MCF 10A (cell line): Measurements from ENCODE around the gene CYBA. TPM values are rescaled to one million over a fixed set of nuclear protein-coding genes. Genes with fewer than 3 reads are reported as not detected.
A peak's percentile ranks its signal among the peaks of the same experiment; 100 is the strongest.
"Not testable (repeated sequence)": the region's sequence is repeated elsewhere in the genome, so short reads cannot be mapped to it uniquely, and the experiment has no call there.

Experiments used
- BruUV-seq: library from RNA; stranded (reverse); fragments of 400-500 nt; replicated peaks from 2 replicates; lab custom pipeline; 2021; lab: Mats Ljungman, UMichigan
- CTCF ChIA-PET: fragments of 300-600 bp; sonication (Branson Sonifier 250); formaldehyde crosslinking; extraction: SDS; loops from one replicate; lab custom pipeline; 2021; ENCODE audit warnings: antibody characterized with exemption, inconsistent platforms; lab: Yijun Ruan, JAX
- POLR2A ChIA-PET: fragments of 300-600, 350-650 bp; sonication (Branson Sonifier 250); formaldehyde crosslinking; extraction: SDS; loops from one replicate; lab custom pipeline; 2020; ENCODE audit warnings: antibody characterized with exemption, inconsistent platforms; lab: Yijun Ruan, JAX
- DNase-seq: peaks from one replicate; pipeline ENCODE4 v3.0.0-alpha.2; 2018; ENCODE audit not compliant: unreplicated experiment
- H3K27ac Mint-ChIP-seq: one replicate; pipeline ENCODE4 v1.8.0; 2022; ENCODE audit warnings: mild to moderate bottlenecking, low read depth, mixed read lengths; ENCODE audit not compliant: unreplicated experiment
- H3K27me3 Mint-ChIP-seq: one replicate; pipeline ENCODE4 v1.8.0; 2022; ENCODE audit warnings: mixed read lengths; ENCODE audit not compliant: insufficient read depth, unreplicated experiment
- H3K36me3 Mint-ChIP-seq: one replicate; pipeline ENCODE4 v1.8.0; 2022; ENCODE audit warnings: mild to moderate bottlenecking, moderate library complexity, mixed read lengths; ENCODE audit not compliant: insufficient read depth, unreplicated experiment
- H3K4me1 Mint-ChIP-seq: one replicate; pipeline ENCODE4 v1.8.0; 2022; ENCODE audit warnings: mixed read lengths; ENCODE audit not compliant: insufficient read depth, unreplicated experiment
- H3K4me3 Mint-ChIP-seq: one replicate; pipeline ENCODE4 v1.8.0; 2022; ENCODE audit warnings: mild to moderate bottlenecking, moderate library complexity, mixed read lengths; ENCODE audit not compliant: unreplicated experiment
- H3K9me3 Mint-ChIP-seq: one replicate; pipeline ENCODE4 v1.8.0; 2022; ENCODE audit warnings: mixed read lengths; ENCODE audit not compliant: unreplicated experiment
- intact Hi-C: fragments of 100-400 bp; cut with micrococcal nuclease; formaldehyde crosslinking; loops from 2 replicates; pipeline ENCODE4 v1.14.1; 2022
- total RNA-seq: library from RNA; stranded (reverse); gene quantifications from 2 replicates; pipeline ENCODE4 v1.2.3, GENCODE V29; 2022
- TF ChIP-seq, protein P1 (sequence below): fragments of 200-600 bp; IDR thresholded peaks from one replicate; pipeline ENCODE4 v1.8.0; 2022; ENCODE audit warnings: antibody characterized with exemption, mild to moderate bottlenecking; ENCODE audit not compliant: unreplicated experiment

The CYBA gene
- total RNA-seq, 1 experiment from 2014 or later: 0.84 TPM

DNA sequence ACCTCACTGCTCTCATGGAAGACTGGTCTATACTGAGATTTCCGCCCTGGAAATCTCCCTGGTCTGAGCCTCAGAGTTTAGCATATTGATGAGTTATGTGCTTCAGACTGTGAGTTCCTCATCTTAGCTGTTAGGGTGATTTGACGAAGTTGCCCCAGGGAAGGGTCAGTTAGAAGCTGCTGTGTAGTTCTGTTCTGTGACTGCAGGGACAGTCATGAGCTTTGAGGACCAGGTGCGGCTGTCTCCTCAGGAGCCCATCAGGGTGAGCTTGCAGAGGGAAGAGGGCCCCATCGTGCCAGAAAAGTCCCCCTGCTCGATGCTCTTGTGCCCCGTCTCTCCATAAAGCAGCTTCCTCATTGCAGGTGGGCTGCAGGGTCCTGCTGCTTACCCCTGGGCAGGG, 40.8 kb downstream of the CYBA start:
- Mint-ChIP-seq H3K36me3 (peaks cover 54% of the 10 kb centered on the region), H3K4me1 (no peaks in the 10 kb centered on the region), H3K4me3 (no peak overlapping the region), H3K27ac (no peak overlapping the region), H3K27me3 (no peaks in the 10 kb centered on the region), H3K9me3 (no peaks in the 10 kb centered on the region)
- intact Hi-C loops: no loop called here
- POLR2A ChIA-PET: no interaction called here
- no peak for DNase-seq
- CTCF ChIA-PET: interaction anchor here (0.6 kb wide), 1 partner anchor 169 kb away, joined by 3 read pairs; no protein-coding TSS in a partner anchor
- TF ChIP-seq, protein P1, sequence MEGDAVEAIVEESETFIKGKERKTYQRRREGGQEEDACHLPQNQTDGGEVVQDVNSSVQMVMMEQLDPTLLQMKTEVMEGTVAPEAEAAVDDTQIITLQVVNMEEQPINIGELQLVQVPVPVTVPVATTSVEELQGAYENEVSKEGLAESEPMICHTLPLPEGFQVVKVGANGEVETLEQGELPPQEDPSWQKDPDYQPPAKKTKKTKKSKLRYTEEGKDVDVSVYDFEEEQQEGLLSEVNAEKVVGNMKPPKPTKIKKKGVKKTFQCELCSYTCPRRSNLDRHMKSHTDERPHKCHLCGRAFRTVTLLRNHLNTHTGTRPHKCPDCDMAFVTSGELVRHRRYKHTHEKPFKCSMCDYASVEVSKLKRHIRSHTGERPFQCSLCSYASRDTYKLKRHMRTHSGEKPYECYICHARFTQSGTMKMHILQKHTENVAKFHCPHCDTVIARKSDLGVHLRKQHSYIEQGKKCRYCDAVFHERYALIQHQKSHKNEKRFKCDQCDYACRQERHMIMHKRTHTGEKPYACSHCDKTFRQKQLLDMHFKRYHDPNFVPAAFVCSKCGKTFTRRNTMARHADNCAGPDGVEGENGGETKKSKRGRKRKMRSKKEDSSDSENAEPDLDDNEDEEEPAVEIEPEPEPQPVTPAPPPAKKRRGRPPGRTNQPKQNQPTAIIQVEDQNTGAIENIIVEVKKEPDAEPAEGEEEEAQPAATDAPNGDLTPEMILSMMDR: peak; percentile 14
- no TSS peak for BruUV-seq

DNA sequence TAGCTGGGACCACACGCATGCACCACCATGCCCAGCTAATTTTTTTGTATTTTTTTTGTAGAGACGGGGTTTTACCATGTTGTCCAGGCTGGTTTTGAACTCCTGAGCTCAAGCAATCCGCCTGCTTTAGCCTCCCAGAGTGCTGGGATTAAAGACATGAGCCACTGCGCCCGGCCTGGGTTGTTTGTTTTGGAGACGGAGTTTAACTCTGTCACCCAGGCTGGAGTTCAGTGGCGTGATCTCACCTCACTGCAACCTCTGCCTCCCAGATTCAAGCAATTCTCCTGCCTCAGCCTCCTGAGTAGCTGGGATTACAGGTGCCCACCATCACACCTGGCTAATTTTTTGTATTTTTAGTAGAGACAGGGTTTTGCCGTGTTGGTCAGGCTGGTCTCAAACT, 41.4 kb downstream of the CYBA start:
- POLR2A ChIA-PET, intact Hi-C loops, DNase-seq, H3K4me3 Mint-ChIP-seq, H3K4me1 Mint-ChIP-seq, H3K9me3 Mint-ChIP-seq, BruUV-seq, H3K27me3 Mint-ChIP-seq, H3K27ac Mint-ChIP-seq: not testable (repeated sequence)
- CTCF ChIA-PET: interaction anchor here (0.6 kb wide), 2 partner anchors 127 to 192 kb away, joined by 3 read pairs; no protein-coding TSS in a partner anchor
- H3K36me3 Mint-ChIP-seq: peaks cover 60% of the 10 kb centered on the region

DNA sequence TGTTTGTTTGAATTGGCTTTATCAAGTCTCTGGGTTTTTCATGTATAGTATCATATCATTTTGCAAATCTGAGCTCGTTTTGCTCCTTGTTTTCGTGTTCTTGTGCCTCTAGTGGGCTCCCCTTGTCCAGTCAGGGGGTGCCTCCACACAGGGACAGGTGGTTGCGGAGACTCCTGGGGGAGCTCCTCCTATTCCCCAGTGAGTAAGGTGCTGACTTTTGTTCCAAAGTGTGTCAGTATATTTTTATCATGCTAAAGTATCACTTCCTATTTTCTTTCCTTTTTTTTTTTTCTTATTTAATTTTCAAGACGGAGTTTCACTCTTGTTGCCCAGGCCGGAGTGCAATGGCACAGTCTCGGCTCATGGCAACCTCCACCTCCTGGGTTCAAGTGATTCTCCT, 42.8 kb downstream of the CYBA start:
- BruUV-seq: no TSS peak
- Mint-ChIP-seq H3K27ac (no peak overlapping the region), H3K4me3 (no peak overlapping the region), H3K9me3 (no peaks in the 10 kb centered on the region), H3K4me1 (no peaks in the 10 kb centered on the region), H3K36me3 (peaks cover 70% of the 10 kb centered on the region), H3K27me3 (no peaks in the 10 kb centered on the region)
- intact Hi-C loops: no loop called here
- no peak for DNase-seq
- ChIA-PET POLR2A (no interaction called here), CTCF (interaction anchor here (0.6 to 0.7 kb wide), 3 partner anchors 22 to 566 kb away, joined by 3 to 5 read pairs (median 3); no protein-coding TSS in a partner anchor)
- TF ChIP-seq, protein P1: no peak

DNA sequence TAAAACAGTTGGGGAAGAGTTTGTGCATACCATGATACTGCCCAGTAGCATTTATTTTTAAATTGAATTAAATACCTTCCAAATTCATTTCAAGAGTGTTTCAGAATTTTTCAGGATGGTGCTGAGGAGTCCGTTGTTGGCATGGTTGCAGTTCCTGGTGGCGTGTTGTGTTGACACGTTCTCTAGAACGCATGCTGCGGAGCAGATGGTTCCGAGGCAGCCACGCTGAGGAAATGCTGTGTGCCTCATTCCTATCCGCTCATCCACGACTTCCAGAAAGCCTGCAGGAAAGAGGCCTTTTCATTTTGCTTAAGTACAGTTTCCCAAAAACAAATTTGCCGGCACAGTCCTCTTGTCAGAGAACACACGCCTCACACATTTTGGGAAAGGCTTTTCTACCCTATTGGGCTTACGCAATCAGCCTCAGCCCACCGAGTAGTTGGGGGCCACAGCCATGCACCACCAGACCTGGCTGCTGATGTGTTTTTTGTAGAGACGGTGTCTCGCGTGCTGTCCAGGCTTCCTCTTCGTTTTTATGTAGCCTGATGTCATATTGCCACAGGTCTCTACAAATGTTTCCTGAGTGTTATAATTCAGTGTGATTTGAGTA, 44.6 kb downstream of the CYBA start:
- H3K36me3 Mint-ChIP-seq: peaks cover 87% of the 10 kb centered on the region
- BruUV-seq: no TSS peak
- POLR2A ChIA-PET: no interaction called here
- CTCF ChIA-PET: no interaction called here
- intact Hi-C loops: no loop called here
- TF ChIP-seq, protein P1: no peak
- H3K4me1 Mint-ChIP-seq: no peaks in the 10 kb centered on the region
- no peak overlapping the region for H3K4me3 Mint-ChIP-seq
- DNase-seq: no peak
- no peak overlapping the region for H3K27ac Mint-ChIP-seq
- no peaks in the 10 kb centered on the region for H3K9me3 Mint-ChIP-seq
- H3K27me3 Mint-ChIP-seq: no peaks in the 10 kb centered on the region
